ENCODE data around the gene DIPK1B.

DNA sequence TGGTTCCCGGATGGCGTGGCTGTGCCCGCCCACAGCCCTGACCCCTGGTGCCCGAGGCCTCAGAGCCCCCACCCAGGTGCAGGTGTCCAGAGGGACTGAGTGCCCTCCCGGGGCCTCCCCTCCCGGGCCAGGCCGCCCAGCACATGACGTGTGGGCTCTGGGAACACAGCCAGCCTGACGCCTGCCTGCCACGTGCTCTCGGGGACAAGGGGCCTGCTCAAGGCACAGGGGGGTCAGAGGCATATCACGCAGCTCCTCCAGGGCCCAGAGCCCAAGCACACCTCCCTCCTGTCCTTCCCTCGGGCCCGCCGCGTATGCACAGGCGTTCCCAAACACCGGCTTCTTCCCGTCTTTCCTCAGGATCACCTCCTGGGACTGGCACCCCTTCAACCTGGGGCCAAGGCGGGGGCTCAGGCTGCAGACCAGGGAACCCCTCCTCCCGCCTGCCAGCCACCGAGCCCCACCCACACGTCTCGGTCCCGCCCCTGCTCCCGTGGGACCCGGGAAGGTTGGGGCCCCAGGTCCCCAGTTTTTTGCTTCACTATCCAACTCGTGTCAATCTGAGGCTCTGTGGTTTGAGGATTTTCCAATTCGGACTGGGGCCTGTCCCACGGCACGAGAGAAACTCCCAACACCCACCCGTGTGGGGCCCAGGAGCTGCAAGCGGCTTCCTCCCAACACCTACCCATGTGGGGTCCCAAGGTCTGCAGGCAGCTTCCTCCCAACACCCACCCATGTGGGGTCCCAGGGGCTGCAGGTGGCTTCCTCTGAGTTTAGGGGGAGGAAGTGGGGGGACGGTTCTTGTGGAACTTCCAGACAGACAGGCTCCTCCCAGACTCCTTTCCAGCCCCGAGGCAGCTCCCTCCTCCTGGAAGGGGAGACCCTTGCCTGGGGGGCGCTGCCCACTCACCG lies 28.9 kb downstream of the DIPK1B start:
- no peak for TF ChIP-seq EZH2 (IDR thresholded peaks at IDR 0.05; ENCODE audit: borderline replicate concordance, low read depth, low read length, severe bottlenecking)
- TF ChIP-seq, protein P1, sequence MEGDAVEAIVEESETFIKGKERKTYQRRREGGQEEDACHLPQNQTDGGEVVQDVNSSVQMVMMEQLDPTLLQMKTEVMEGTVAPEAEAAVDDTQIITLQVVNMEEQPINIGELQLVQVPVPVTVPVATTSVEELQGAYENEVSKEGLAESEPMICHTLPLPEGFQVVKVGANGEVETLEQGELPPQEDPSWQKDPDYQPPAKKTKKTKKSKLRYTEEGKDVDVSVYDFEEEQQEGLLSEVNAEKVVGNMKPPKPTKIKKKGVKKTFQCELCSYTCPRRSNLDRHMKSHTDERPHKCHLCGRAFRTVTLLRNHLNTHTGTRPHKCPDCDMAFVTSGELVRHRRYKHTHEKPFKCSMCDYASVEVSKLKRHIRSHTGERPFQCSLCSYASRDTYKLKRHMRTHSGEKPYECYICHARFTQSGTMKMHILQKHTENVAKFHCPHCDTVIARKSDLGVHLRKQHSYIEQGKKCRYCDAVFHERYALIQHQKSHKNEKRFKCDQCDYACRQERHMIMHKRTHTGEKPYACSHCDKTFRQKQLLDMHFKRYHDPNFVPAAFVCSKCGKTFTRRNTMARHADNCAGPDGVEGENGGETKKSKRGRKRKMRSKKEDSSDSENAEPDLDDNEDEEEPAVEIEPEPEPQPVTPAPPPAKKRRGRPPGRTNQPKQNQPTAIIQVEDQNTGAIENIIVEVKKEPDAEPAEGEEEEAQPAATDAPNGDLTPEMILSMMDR (IDR thresholded peaks at IDR 0.05; ENCODE audit: borderline replicate concordance, extremely low read depth, low read length, poor library complexity, severe bottlenecking) = no peak
